ENCODE measurements around the gene BCAS3.

DNA sequence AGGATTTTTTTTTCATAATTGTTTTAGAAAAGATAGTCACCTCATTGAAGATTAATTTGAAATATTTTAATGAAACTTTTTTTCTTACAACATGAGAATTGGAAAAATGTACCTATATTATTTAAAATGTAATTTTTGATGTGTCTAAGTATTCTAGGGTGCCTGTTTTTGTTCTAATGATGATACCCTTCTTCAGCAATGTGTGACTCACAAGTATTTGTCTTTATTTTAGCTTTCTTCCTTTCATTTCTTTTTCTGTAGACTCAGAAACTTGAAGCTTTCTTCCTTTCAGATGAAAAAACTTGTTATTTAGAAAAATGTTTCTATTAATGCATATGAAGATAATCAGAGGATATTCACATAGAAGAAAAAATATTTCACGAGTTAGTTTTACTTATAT lies 231.8 kb downstream of the BCAS3 start:
- TF ChIP-seq, protein P1, sequence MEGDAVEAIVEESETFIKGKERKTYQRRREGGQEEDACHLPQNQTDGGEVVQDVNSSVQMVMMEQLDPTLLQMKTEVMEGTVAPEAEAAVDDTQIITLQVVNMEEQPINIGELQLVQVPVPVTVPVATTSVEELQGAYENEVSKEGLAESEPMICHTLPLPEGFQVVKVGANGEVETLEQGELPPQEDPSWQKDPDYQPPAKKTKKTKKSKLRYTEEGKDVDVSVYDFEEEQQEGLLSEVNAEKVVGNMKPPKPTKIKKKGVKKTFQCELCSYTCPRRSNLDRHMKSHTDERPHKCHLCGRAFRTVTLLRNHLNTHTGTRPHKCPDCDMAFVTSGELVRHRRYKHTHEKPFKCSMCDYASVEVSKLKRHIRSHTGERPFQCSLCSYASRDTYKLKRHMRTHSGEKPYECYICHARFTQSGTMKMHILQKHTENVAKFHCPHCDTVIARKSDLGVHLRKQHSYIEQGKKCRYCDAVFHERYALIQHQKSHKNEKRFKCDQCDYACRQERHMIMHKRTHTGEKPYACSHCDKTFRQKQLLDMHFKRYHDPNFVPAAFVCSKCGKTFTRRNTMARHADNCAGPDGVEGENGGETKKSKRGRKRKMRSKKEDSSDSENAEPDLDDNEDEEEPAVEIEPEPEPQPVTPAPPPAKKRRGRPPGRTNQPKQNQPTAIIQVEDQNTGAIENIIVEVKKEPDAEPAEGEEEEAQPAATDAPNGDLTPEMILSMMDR (IDR thresholded peaks at IDR 0.05; ENCODE audit: poor library complexity, severe bottlenecking): no peak
- TF ChIP-seq EP300 (conservative IDR thresholded peaks at IDR 0.05; ENCODE audit: poor library complexity, severe bottlenecking) (no peak), POLR2AphosphoS5 (IDR thresholded peaks at IDR 0.05) (no peak), MXI1 (conservative IDR thresholded peaks at IDR 0.05; ENCODE audit: poor library complexity, severe bottlenecking) (no peak)
